Pancreas (tissue), 10 donors: ENCODE data around the gene THEM5. TPM values are rescaled to one million over a fixed set of nuclear protein-coding genes. Genes with fewer than 3 reads are reported as not detected.
"Not testable (repeated sequence)": the region's sequence is repeated elsewhere in the genome, so short reads cannot be mapped to it uniquely, and the experiment has no call there.

Experiments used
- ATAC-seq, 4 donors: fragments of 200-7000 bp; cut with Tn5 transposase; one replicate each; pipeline versions ENCODE4 v1.8.0 to v1.9.1; 2020; ENCODE audit warnings: mild to moderate bottlenecking in 4 of 4, moderate library complexity in 4 of 4
- DNase-seq, 6 donors: peaks; one replicate each; pipeline ENCODE4 v3.0.0-alpha.2; 2020
- FAIRE-seq: peaks from 2 replicates; lab custom pipeline; 2012; peaks lifted over from hg19 to GRCh38; lab: Jason Lieb, UNC
- H3K27ac ChIP-seq, 4 donors: fragments of 200-600 bp; sonication (generic); 1 replicate in 3 of 4; 2 replicates in 1 of 4; pipeline versions ENCODE4 v1.5.0 to v1.8.0; 2020
- H3K27me3 ChIP-seq, 4 donors: fragments of 200-600 bp; one replicate each; pipeline ENCODE4 v1.8.0; 2021
- H3K36me3 ChIP-seq, 3 donors: fragments of 200-600 bp; sonication (generic) in 1 of 3; one replicate each; pipeline versions ENCODE4 v1.5.0 to v1.8.0; 2020 to 2021
- H3K4me1 ChIP-seq, 3 donors: fragments of 200-600 bp; one replicate each; pipeline ENCODE4 v1.8.0; 2021
- H3K4me3 ChIP-seq, 4 donors: fragments of 200-600 bp; sonication (generic) in 2 of 4; one replicate each; pipeline versions ENCODE4 v1.5.0 to v1.8.0; 2020 to 2021
- H3K9me3 ChIP-seq, 4 donors: fragments of 200-600 bp; one replicate each; pipeline ENCODE4 v1.8.0; 2021
- CTCF ChIP-seq, 4 donors: fragments of 200-600 bp; sonication (generic) in 3 of 4; IDR thresholded peaks; one replicate each; pipeline versions ENCODE4 v1.5.0 to v1.8.0; 2021; ENCODE audit warnings: antibody characterized with exemption in 4 of 4
- WGBS, 2 donors: extraction: QIAGEN DNeasy Blood & Tissue Kit; methylation state at CpG; one replicate each; pipeline ENCODE4 v1.1.7; 2013; 5-methylcytosine and 5-hydroxymethylcytosine counted together
- intact Hi-C, 3 donors: fragments of 100-400 bp; cut with DNase I; formaldehyde crosslinking; loops; one replicate each; pipeline versions ENCODE4 v1.11.1 to v1.14.2; 2022
- polyA plus RNA-seq, 2 donors: library from polyadenylated mRNA; stranded (reverse); fragments of 200-250 nt; gene quantifications; one replicate each; pipeline ENCODE4 v1.2.3, GENCODE V29; 2013
- total RNA-seq, 6 donors: library from RNA; stranded (reverse); fragmentation: NEBNext Ultra II Directional in 4 of 6; extraction: Animal tissue kit (Norgen Biotek cat#: 25700) in 4 of 6; gene quantifications; one replicate each; pipeline versions ENCODE4 v1.2.1 to v1.2.4, GENCODE V29; 2021 to 2023
- donor health status: healthy with polysubstance abuse.
- donor health status: DM: no; HTN: no; CAD: no; lungs with moderate emphysema.
- donor health status: DM: no; HTN: no; CAD: no.
- donor health status: control.
- donor health status: control.
- donor health status: Bipolar disorder and iron deficiency.
- donor health status: DM: yes; HTN: yes; CAD: no.
- donor health status: DM: no; HTN: no; CAD: no.
- donor health status: DM: no; HTN: no; CAD: no.
- donor health status: DM: yes; HTN: yes; CAD: no.

The THEM5 gene
- total and polyA plus RNA-seq, 8 donors = 0.17 TPM; not detected in 7

- WGBS, 2 donors = 75 to 87% methylated on average over 6 of the region's 6 CpGs
- FAIRE-seq (no peak), DNase-seq (no peak), ATAC-seq (no peak)
- Histone ChIP-seq H3K9me3 (no peaks in the 10 kb centered on the region), H3K27ac (no peak overlapping the region), H3K27me3 (no peaks in the 10 kb centered on the region), H3K4me1 (no peaks in the 10 kb centered on the region), H3K36me3 (no peaks in the 10 kb centered on the region), H3K4me3 (no peak overlapping the region)
- intact Hi-C loops = no loop called here
- no peak for TF ChIP-seq CTCF (IDR thresholded peaks at IDR 0.05)
These were observed 5.6 kb upstream of the THEM5 start for GRCh38 chr1:151858886-151859665.

GRCh38 chr1:151858030-151858746, 4.7 kb upstream of the THEM5 start:
- Histone ChIP-seq H3K27me3 (no peaks in the 10 kb centered on the region), H3K4me1 (no peaks in the 10 kb centered on the region), H3K27ac (no peak overlapping the region), H3K4me3 (no peak overlapping the region), H3K9me3 (no peaks in the 10 kb centered on the region), H3K36me3 (no peaks in the 10 kb centered on the region)
- ATAC-seq = no peak
- 68 to 78% methylated on average over 3 of the region's 3 CpGs for WGBS, 2 donors
- FAIRE-seq = no peak
- intact Hi-C loops = no loop called here
- DNase-seq = no peak
- no peak for TF ChIP-seq CTCF (IDR thresholded peaks at IDR 0.05)

- TF ChIP-seq CTCF (IDR thresholded peaks at IDR 0.05) = no peak
- Histone ChIP-seq H3K27ac (no peak overlapping the region), H3K27me3 (no peaks in the 10 kb centered on the region), H3K4me3 (no peak overlapping the region), H3K36me3 (no peaks in the 10 kb centered on the region), H3K9me3 (no peaks in the 10 kb centered on the region), H3K4me1 (no peaks in the 10 kb centered on the region)
- ATAC-seq (no peak), FAIRE-seq (no peak), DNase-seq (no peak)
- 68 to 75% methylated on average over 4 of the region's 4 CpGs for WGBS, 2 donors
- intact Hi-C loops = no loop called here
These were observed 2.4 kb upstream of the THEM5 start for GRCh38 chr1:151855933-151856332.

GRCh38 chr1:151855516-151855915, 2.0 kb upstream of the THEM5 start:
- H3K4me3 ChIP-seq, H3K4me1 ChIP-seq, ATAC-seq, H3K27ac ChIP-seq, H3K27me3 ChIP-seq, FAIRE-seq, DNase-seq, H3K36me3 ChIP-seq, H3K9me3 ChIP-seq, intact Hi-C loops: not testable (repeated sequence)
- 78% methylated on average over 8 of the region's 8 CpGs for WGBS, 2 donors

GRCh38 chr1:151854658-151855057, 1.1 kb upstream of the THEM5 start:
- H3K4me3 ChIP-seq = no peak overlapping the region
- H3K4me1 ChIP-seq = no peaks in the 10 kb centered on the region
- intact Hi-C loops = no loop called here
- no peaks in the 10 kb centered on the region for H3K27me3 ChIP-seq
- no peak for TF ChIP-seq CTCF (IDR thresholded peaks at IDR 0.05)
- no peak for FAIRE-seq
- no peaks in the 10 kb centered on the region for H3K36me3 ChIP-seq
- H3K27ac ChIP-seq = no peak overlapping the region
- no peak for DNase-seq
- 80 to 89% methylated on average over 7 of the region's 7 CpGs for WGBS, 2 donors
- no peaks in the 10 kb centered on the region for H3K9me3 ChIP-seq
- no peak for ATAC-seq
